GM18870 (cell line): Measurements from ENCODE around the gene RASSF6.
A peak's percentile ranks its signal among the peaks of the same experiment; 100 is the strongest.
"Not testable (repeated sequence)": the region's sequence is repeated elsewhere in the genome, so short reads cannot be mapped to it uniquely, and the experiment has no call there.

Experiments used
- ATAC-seq: cut with Tn5 transposase; IDR thresholded peaks from one replicate; pipeline ENCODE4 v1.9.1; 2021; ENCODE audit warnings: moderate library complexity; ENCODE audit not compliant: unreplicated experiment

Gene RASSF6

GRCh38 chr4:73613130-73613529 is 7.1 kb downstream of the RASSF6 start:
- ATAC-seq = no peak

- no peak for ATAC-seq
These were observed 8.2 kb downstream of the RASSF6 start for GRCh38 chr4:73612032-73612431.

- no peak for ATAC-seq
These were observed 10.5 kb downstream of the RASSF6 start for GRCh38 chr4:73609706-73610105.

- peak; percentile 24 for ATAC-seq
These were observed 11.3 kb downstream of the RASSF6 start for GRCh38 chr4:73608689-73609594.

GRCh38 chr4:73607375-73608033 is 12.7 kb downstream of the RASSF6 start:
- ATAC-seq = peak; percentile 23

- ATAC-seq = peak; percentile 76
These were observed 13.7 kb downstream of the RASSF6 start for GRCh38 chr4:73606465-73606974.

GRCh38 chr4:73603854-73604584 is 16.2 kb downstream of the RASSF6 start:
- no peak for ATAC-seq

GRCh38 chr4:73603271-73603710 is 16.9 kb downstream of the RASSF6 start:
- peak; percentile 55 for ATAC-seq

- no peak for ATAC-seq
These were observed 19.3 kb downstream of the RASSF6 start for GRCh38 chr4:73600954-73601353.

GRCh38 chr4:73599182-73599581 is 21.1 kb downstream of the RASSF6 start:
- ATAC-seq = no peak

- no peak for ATAC-seq
These were observed 22.6 kb downstream of the RASSF6 start for GRCh38 chr4:73597594-73597993.

- not testable (repeated sequence) for ATAC-seq
These were observed 23.1 kb downstream of the RASSF6 start for GRCh38 chr4:73597183-73597582.

- no peak for ATAC-seq
These were observed 24.2 kb downstream of the RASSF6 start for GRCh38 chr4:73596001-73596400.

GRCh38 chr4:73593631-73594241 is 26.5 kb downstream of the RASSF6 start:
- ATAC-seq = no peak

- peak; percentile 91 for ATAC-seq
These were observed 30.1 kb downstream of the RASSF6 start for GRCh38 chr4:73589887-73590801.

GRCh38 chr4:73589261-73589847 is 30.9 kb downstream of the RASSF6 start:
- ATAC-seq = peak; percentile 31

- ATAC-seq = no peak
These were observed 31.6 kb downstream of the RASSF6 start for GRCh38 chr4:73588613-73589012.

GRCh38 chr4:73586666-73587065 is 33.6 kb downstream of the RASSF6 start:
- ATAC-seq = no peak

GRCh38 chr4:73586040-73586439 is 34.2 kb downstream of the RASSF6 start:
- ATAC-seq = no peak
